Activated CD8-positive, alpha-beta memory T cell treated with anti-CD3 and anti-CD28 coated beads for 36 hours (primary cell): ENCODE measurements around the gene PSEN1. TPM values are rescaled to one million over a fixed set of nuclear protein-coding genes. Genes with fewer than 3 reads are reported as not detected.

Experiments used
- CTCF ChIA-PET: fragments of 350-600 bp; sonication (Branson Sonifier 250); formaldehyde crosslinking; loops from one replicate; lab custom pipeline; 2021; ENCODE audit warnings: antibody characterized with exemption; lab: Charles Lee
- POLR2A ChIA-PET: fragments of 350-600 bp; sonication (Branson Sonifier 250); formaldehyde crosslinking; loops from one replicate; lab custom pipeline; 2021; ENCODE audit warnings: antibody characterized with exemption; lab: Charles Lee
- total RNA-seq, 2 experiments: library from RNA; stranded (reverse); gene quantifications; one replicate each; pipeline ENCODE4 v1.2.3, GENCODE V29; 2021

Gene PSEN1
- total RNA-seq, 2 experiments from 2014 or later, result 26.2 to 30.9 TPM

DNA sequence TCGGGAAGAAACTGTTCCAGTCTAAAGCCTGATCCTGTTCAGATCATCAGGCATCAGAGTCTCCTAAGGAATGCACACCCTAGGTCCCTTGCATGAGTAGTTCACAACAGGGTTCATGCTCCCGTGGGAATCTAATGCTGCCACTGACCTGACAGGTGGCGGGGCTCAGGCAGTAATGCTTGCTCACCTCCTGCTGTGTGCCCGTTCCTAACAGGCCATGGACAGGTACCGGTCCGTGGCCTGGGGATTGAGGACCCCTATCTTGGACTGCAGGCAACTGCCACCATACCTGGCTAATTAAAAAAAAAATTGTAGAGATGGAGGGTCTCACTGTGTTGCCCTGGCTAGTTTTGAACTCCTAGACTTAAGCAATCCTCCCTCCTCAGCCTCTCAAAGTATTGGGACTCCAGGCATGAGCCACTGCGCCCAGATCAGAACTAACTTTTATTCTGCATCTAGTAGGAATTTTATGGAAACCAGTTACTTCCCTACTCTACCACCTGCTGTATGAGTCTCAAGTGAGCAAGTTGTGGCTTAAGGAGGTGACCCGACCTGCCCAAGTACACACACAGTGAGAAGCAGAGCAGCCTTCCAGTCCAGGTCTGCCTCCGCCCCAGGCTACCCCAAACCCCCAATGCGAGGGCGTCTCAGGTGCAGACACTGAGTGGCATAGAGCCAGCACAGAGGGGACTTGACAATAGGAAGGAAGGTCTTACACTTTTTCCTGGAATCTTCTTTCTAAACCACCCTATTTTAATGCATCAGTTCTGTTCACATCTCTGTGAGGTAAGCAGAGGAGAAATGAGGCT lies 98.5 kb downstream of the PSEN1 start:
- CTCF ChIA-PET, result no interaction called here

GRCh38 chr14:73235531-73236155 lies 99.3 kb downstream of the PSEN1 start:
- ChIA-PET POLR2A (no interaction called here), CTCF (interaction anchor here (0.5 kb wide), 1 partner anchor 9 kb away, joined by 5 read pairs; no protein-coding TSS in a partner anchor)

More for the DNA sequence above, 98.5 kb downstream of the PSEN1 start:
- POLR2A ChIA-PET, result no interaction called here

GRCh38 chr14:73236157-73236556 lies 99.8 kb downstream of the PSEN1 start:
- ChIA-PET POLR2A (no interaction called here), CTCF (interaction anchor here (0.5 kb wide), 1 partner anchor 8 kb away, joined by 5 read pairs; no protein-coding TSS in a partner anchor)

DNA sequence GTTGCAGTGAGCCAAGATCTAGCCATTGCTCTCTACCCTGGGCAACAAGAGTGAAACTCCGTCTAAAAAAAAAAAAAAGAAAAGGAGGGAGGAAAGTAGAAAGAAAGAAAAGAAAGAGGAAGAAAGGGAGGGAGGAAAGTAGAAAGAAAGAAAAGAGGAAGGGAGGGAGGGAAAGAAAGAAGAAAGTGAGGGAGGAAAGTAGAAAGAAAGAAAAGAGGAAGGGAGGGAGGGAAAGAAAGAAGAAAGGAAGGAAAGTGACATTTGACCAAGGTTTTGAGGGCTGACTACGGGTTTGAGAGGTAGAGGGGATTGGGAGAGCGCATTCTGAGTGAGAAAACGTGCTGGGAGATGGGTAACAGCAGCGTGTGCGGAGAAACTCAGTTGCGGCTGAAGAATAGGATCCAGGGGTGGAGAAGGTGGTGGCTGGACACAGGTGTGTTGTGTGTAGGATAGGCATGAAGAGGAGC lies 100.5 kb downstream of the PSEN1 start:
- CTCF ChIA-PET, result no interaction called here
- POLR2A ChIA-PET, result no interaction called here

DNA sequence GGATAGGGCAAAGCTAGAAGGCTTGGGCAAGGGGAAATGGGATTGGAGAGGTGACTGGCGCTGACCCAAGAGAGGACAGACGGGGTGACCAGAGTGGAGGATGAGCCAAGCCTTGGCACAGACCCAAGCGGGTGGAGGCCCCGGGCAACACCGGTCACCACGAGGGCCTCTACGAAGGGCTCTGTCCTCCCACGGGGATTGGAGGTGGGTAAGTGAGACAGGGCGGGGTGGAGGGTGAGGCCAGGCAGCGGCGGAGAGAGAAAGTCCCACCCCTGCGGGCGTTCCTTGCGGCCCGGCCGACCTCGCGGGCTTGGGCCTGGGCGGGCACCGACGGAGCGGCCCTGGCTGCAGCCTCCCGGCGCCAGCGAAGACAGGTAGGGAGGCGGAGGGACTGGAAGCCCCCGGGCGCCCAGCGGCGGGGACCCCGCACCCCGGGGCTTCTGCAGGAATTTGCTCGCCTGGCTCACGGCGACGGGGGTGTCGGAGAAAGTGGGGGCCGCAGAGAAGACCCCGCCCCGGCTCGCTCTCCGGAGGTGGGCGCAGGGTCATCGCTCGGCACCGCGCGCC lies 101.0 kb downstream of the PSEN1 start, which contains the start of gene PAPLN:
Gene PAPLN (plus strand): TSS at position 288 of the 567 bp plus-strand sequence. CDS start 2,273 bp downstream, outside the sequence.
- POLR2A ChIA-PET, result no interaction called here
- CTCF ChIA-PET, result interaction anchor here (1.6 kb wide), 1 partner anchor 17 kb away, joined by 3 read pairs; no protein-coding TSS in a partner anchor

DNA sequence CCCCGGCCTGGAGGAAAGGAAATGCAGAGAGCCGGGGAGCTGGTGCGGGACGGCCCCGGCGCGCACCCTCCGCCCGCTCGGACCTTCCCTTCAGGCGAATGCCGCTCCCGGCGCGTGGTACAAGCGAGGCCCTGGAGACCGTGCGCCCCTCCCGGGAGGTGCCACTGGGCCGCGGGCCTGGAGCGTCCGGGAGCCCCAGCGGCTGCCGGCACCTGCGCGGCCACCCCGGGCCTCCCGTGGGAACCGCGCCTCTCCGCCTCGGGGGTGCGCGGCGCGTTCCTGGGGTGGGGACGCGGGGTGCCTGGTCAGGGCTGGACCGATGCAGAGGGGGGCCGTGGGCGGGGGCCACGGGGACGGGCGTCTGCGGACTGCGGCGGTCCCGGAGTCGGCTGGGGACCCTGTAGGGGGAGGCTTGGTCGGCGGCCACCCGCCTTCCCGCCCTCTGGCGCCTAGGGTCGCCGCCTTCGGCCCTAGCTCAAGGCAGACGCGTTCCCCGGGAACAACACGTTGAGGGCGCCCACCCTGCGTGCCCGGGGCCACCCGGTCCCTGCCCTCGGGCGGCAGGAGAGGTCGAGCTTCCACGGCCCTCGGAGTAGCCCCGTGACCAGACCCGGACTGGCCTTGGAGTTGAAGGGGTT lies 101.6 kb downstream of the PSEN1 start:
- ChIA-PET CTCF (interaction anchor here (1.4 to 1.6 kb wide), 2 partner anchors 17 to 234 kb away, joined by 3 read pairs; no protein-coding TSS in a partner anchor), POLR2A (no interaction called here)

DNA sequence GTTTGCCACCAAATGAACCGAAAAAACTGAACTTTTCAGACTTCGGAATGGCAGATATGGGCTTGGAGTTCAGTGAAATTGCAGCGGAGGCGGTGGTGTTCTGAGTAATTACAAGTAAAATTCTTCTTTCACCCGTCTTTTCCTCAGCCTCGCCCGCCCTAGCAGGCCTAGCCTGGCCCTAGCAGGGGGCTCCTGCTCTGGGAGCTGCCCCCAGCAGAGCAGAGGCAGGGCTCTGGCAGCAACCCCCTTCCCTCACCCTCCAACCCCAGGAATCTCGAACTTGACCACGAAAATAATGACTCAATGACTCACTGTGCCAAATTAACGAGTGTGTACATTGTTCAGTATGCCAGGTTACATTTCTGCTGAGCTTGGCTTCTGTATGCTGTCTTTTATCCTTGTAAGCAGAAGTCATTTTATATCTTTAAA lies 102.1 kb downstream of the PSEN1 start:
- ChIA-PET CTCF (interaction anchor here (1.4 to 1.6 kb wide), 2 partner anchors 18 to 234 kb away, joined by 3 read pairs; no protein-coding TSS in a partner anchor), POLR2A (interaction anchor here (0.5 kb wide), 1 partner anchor 9 kb away, joined by 13 read pairs; no protein-coding TSS in a partner anchor)

GRCh38 chr14:73238941-73239340 lies 102.6 kb downstream of the PSEN1 start:
- ChIA-PET CTCF (interaction anchor here (1.4 to 1.6 kb wide), 2 partner anchors 18 to 233 kb away, joined by 3 read pairs; no protein-coding TSS in a partner anchor), POLR2A (interaction anchor here (0.5 kb wide), 1 partner anchor 10 kb away, joined by 13 read pairs; no protein-coding TSS in a partner anchor)

DNA sequence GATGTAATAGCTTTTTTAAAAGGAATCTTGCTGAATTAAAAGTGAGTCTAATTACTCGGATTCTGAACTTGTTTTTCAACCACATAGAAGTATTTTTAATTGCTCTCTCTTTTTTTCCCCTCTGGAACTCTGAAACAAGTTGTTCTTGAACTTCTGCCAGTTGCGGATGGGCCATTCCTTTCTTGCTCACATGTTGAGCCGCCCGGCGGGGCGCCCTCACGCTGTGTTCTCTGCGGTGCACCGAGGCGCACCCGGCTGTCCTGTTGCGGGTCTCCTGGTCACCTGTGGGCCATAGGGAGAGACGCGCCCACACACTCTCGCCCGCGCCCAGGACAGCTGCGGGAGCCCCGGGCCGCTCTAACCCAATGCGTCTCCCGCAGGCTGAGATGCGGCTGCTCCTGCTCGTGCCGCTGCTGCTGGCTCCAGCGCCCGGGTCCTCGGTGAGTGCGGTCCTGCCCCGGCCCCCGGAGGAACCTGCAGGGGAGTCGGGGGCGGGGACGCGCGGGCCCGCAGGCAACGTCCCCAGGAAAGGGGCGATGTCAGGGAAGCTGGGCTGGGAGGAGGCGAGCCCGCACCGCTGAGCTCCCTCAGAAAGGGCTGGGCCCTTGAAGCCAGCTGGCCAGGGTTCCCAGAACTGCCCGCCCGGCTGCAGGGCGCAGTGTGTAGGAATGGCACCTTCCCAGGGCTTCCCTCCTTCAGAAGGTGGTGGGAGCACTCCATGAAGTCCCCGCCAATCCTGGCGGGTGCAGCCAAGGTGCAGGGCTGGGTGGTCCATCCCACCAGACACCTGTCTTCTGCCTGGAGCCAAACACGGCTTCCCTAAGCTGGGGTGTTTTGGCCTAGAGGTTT lies 103.3 kb downstream of the PSEN1 start:
- ChIA-PET CTCF (interaction anchor here (0.5 to 1.4 kb wide), 3 partner anchors 22 to 232 kb away, joined by 3 read pairs; no protein-coding TSS in a partner anchor), POLR2A (no interaction called here)

GRCh38 chr14:73240816-73241480 lies 104.6 kb downstream of the PSEN1 start:
- ChIA-PET CTCF (no interaction called here), POLR2A (interaction anchor here (0.6 kb wide), 1 partner anchor 347 kb away, joined by 3 read pairs; the partner anchor contains the start of gene DPF3)

DNA sequence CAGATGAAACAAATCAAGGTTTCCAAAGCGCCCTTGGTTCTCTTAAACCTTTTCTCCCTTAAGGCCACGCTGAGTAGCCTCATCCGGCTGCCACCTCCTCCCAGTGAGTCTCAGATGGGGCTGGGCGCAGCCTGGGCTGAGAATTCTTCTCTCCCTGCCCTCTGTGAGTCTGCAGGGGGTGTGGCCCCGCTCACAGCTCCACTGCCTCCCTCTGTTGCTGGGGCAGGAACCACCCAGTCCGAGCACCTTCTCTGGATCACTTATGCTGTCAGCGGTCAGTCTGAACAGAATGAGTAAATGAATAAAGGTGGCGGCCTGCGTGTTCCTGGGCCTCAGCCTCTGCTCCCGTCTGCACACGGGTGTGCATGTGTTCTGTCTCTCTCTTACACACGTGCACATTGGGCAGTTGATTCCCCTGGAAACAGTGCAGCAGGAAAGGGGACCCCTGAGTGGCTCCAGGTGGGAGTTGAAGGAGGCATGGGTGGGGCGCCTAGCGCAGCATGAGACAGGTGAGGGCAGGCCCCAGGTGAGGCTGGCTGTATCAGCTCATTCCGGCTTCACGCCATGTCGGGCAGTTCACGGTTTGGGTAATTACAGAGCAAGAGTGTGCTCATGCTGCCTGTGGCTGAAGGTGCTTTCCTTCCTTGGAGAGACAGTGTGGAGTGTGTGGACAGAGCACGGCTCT lies 105.3 kb downstream of the PSEN1 start:
- CTCF ChIA-PET, result no interaction called here
- POLR2A ChIA-PET, result no interaction called here

GRCh38 chr14:73242357-73242901 lies 106.1 kb downstream of the PSEN1 start:
- CTCF ChIA-PET, result no interaction called here
- POLR2A ChIA-PET, result no interaction called here

- CTCF ChIA-PET, result no interaction called here
- POLR2A ChIA-PET, result no interaction called here
Measured at GRCh38 chr14:73243341-73243740, 107.0 kb downstream of the PSEN1 start.

GRCh38 chr14:73243748-73244147 lies 107.4 kb downstream of the PSEN1 start:
- ChIA-PET CTCF (no interaction called here), POLR2A (no interaction called here)

GRCh38 chr14:73244541-73245290 lies 108.4 kb downstream of the PSEN1 start:
- ChIA-PET CTCF (interaction anchor here (0.6 kb wide), 1 partner anchor 9 kb away, joined by 5 read pairs; no protein-coding TSS in a partner anchor), POLR2A (no interaction called here)
